ENCODE measurements around the gene GSS. TPM values are rescaled to one million over a fixed set of nuclear protein-coding genes. Genes with fewer than 3 reads are reported as not detected.

GSS gene
- 137 and 143 TPM in 2 replicates for total RNA-seq (2014; rRNA removed; shearing (Covaris generic))

DNA sequence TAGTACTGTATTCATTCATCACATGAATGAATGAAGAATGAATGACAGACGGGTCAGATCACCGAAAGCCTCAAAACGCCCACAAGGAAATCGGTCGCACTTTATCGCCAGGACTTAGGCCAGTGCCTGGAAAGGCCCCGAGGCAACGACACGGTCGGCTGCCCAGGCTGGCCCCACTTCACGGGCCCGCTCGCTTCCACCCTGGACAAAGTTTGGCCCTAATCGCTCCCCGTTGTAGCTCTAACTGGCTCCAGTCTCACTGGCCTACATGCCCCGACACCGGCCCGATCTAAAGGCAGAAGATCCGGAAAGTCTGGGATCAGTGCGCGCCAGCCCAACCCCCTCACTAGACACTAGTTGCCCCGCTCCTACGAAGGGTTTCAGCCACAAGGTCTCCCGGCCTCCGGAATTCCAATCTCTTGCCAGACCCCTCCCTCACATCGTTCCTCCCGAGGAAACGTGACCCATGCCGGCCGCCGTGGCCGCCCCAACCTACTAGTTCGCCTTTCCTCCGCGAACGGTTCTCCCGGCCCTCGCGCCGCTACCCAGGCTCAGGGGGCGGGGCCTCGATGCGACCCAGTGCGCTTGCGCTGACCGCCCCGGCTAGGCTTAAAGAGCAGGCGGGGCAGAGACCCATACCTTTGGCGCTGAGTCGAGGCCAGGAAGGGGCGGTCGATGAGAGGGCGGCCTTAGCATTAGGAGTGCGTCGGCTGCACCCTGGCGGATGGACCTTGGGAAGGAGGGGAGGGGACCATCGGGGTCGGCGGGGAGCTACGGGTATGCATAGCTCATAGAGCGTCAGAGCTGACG lies at the start of gene GSS, which contains the start of gene MYH7B:
Gene GSS, minus strand, starts transcription at position 576 of the 810 bp plus-strand sequence. CDS start 3,954 bp downstream, outside the sequence.
Gene MYH7B, plus strand, starts transcription at position 638 of the 810 bp plus-strand sequence. CDS start 22,138 bp downstream, outside the sequence.

Small RNA genes lying within 50 kb of the gene (small RNA-seq; reads per million reads assigned to genes)
- not detected for gene MIR499A

Other genes with a start within 250 kb of the GSS start
- gene NCOA6, start 130.2 kb downstream of the GSS start, total RNA-seq (2014; rRNA removed; shearing (Covaris generic)) = 6.2 and 9.5 TPM in 2 replicates
- 13.6 and 17.2 TPM in 2 replicates for gene GGT7, start 83.0 kb downstream of the GSS start, total RNA-seq (2014; rRNA removed; shearing (Covaris generic))
- gene ACSS2, start 79.2 kb downstream of the GSS start, total RNA-seq (2014; rRNA removed; shearing (Covaris generic)) = 77.8 and 94.8 TPM in 2 replicates
- 0.04 and 0.13 TPM in 2 replicates for gene MYH7B, start 62 bp upstream of the GSS start, total RNA-seq (2014; rRNA removed; shearing (Covaris generic))
- 39.8 and 43.5 TPM in 2 replicates for gene TRPC4AP, start 137.0 kb upstream of the GSS start, total RNA-seq (2014; rRNA removed; shearing (Covaris generic))
- 25.8 and 27.1 TPM in 2 replicates for gene EDEM2, start 191.5 kb upstream of the GSS start, total RNA-seq (2014; rRNA removed; shearing (Covaris generic))
- 48.1 and 53.3 TPM in 2 replicates for gene PROCR, start 216.3 kb upstream of the GSS start, total RNA-seq (2014; rRNA removed; shearing (Covaris generic))

Data from A375 (cell line).